Measurements from ENCODE around the gene USP4.

- TF ChIP-seq CTCF (IDR thresholded peaks at IDR 0.05 in 4 of 5, conservative IDR thresholded peaks at IDR 0.05 in 1 of 5) (no peak), POLR2A (IDR thresholded peaks at IDR 0.05) (no peak)
Observed at GRCh38 chr3:49346797-49347251, 7.0 kb upstream of the USP4 start.

All from gastrocnemius medialis (tissue), 4 donors.